Measurements from ENCODE around the gene S100PBP.

- TF ChIP-seq EZH2 (IDR thresholded peaks at IDR 0.05; ENCODE audit: low read length, missing control alignments) (no peak), CTCF (conservative IDR thresholded peaks at IDR 0.05 in 1 of 2, IDR thresholded peaks at IDR 0.05 in 1 of 2; ENCODE audit: low read depth in 1 of 2, low read length in 2 of 2) (no peak)
Observed at GRCh38 chr1:32813941-32814739, 3.3 kb upstream of the S100PBP start.
